Liver (tissue), 2 donors: ENCODE results near the gene OSBPL10.

Experiments
- JUND ChIP-seq, 2 donors: IDR thresholded peaks; 2 replicates each; pipeline ENCODE4 v1.6.1; 2016; ENCODE audit warnings: antibody characterized with exemption in 2 of 2
- TF ChIP-seq, protein P1 (sequence below): IDR thresholded peaks from 2 replicates; pipeline ENCODE4 v1.6.1; 2016; ENCODE audit warnings: antibody characterized with exemption, mild to moderate bottlenecking
- donor health status: healthy.

DNA sequence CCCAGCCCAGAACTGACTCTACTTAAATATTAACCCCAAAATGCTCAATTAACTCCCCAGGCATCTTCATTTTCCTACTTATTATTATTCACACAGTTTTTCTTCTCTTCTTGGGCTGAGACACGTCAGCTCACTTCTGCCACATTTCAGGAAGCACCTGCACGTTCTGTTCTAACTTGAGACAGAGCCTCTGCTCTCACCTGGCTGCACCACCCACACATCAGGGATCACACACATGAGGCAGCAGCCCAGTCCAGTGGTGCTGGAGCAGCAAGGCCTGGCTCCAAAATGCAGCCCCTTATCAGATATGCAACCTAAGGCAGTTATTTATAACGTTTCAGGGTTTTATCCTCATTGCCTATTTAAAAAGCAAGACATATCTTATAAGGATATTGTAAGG is 127.5 kb downstream of the OSBPL10 start:
- no peak for TF ChIP-seq JUND (IDR thresholded peaks at IDR 0.05)
- TF ChIP-seq, protein P1, sequence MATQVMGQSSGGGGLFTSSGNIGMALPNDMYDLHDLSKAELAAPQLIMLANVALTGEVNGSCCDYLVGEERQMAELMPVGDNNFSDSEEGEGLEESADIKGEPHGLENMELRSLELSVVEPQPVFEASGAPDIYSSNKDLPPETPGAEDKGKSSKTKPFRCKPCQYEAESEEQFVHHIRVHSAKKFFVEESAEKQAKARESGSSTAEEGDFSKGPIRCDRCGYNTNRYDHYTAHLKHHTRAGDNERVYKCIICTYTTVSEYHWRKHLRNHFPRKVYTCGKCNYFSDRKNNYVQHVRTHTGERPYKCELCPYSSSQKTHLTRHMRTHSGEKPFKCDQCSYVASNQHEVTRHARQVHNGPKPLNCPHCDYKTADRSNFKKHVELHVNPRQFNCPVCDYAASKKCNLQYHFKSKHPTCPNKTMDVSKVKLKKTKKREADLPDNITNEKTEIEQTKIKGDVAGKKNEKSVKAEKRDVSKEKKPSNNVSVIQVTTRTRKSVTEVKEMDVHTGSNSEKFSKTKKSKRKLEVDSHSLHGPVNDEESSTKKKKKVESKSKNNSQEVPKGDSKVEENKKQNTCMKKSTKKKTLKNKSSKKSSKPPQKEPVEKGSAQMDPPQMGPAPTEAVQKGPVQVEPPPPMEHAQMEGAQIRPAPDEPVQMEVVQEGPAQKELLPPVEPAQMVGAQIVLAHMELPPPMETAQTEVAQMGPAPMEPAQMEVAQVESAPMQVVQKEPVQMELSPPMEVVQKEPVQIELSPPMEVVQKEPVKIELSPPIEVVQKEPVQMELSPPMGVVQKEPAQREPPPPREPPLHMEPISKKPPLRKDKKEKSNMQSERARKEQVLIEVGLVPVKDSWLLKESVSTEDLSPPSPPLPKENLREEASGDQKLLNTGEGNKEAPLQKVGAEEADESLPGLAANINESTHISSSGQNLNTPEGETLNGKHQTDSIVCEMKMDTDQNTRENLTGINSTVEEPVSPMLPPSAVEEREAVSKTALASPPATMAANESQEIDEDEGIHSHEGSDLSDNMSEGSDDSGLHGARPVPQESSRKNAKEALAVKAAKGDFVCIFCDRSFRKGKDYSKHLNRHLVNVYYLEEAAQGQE, result no peak
